Keratinocyte (primary cell): ENCODE data around the gene CCSER1. TPM values are rescaled to one million over a fixed set of nuclear protein-coding genes. Genes with fewer than 3 reads are reported as not detected.

Experiments used
- DNase-seq: peaks from one replicate; pipeline ENCODE4 v3.0.0-alpha.2; 2011; ENCODE audit warnings: low read depth, missing footprints, low spot score
- FAIRE-seq: peaks from 2 replicates; lab custom pipeline; 2011; peaks lifted over from hg19 to GRCh38; lab: Jason Lieb, UNC
- H2AFZ ChIP-seq: 2 replicates; pipeline ENCODE4 v1.6.0; 2012; ENCODE audit warnings: low read length, control low read depth, inconsistent platforms; ENCODE audit not compliant: control insufficient read depth
- H3K27ac ChIP-seq: 2 replicates; pipeline ENCODE4 v1.5.1; 2011; ENCODE audit warnings: low read length; ENCODE audit not compliant: control insufficient read depth, insufficient read depth
- H3K27me3 ChIP-seq: 3 replicates; pipeline ENCODE4 v1.6.0; 2011; ENCODE audit warnings: low read length; ENCODE audit not compliant: control insufficient read depth, insufficient read depth; ENCODE audit errors: extremely low read depth
- H3K36me3 ChIP-seq, 2 experiments: 2 replicates in 1 of 2; 3 replicates in 1 of 2; pipeline ENCODE4 v1.5.1; 2011; ENCODE audit warnings: low read length in 2 of 2, mild to moderate bottlenecking in 1 of 2; ENCODE audit not compliant: control insufficient read depth in 2 of 2, insufficient read depth in 2 of 2; ENCODE audit errors: extremely low read depth in 1 of 2
- H3K4me1 ChIP-seq: 3 replicates; pipeline ENCODE4 v1.5.1; 2011; ENCODE audit warnings: low read length; ENCODE audit not compliant: control insufficient read depth, insufficient read depth; ENCODE audit errors: extremely low read depth
- H3K4me2 ChIP-seq: 3 replicates; pipeline ENCODE4 v1.6.0; 2011; ENCODE audit warnings: low read depth, low read length; ENCODE audit not compliant: control insufficient read depth, insufficient read depth; ENCODE audit errors: extremely low read depth
- H3K4me3 ChIP-seq, 3 experiments: fragments of 200-600 bp in 1 of 3; sonication (generic) in 1 of 3; 2 replicates in 2 of 3; 3 replicates in 1 of 3; pipeline ENCODE4 v1.5.1; 2011 to 2016; ENCODE audit warnings: low read length in 3 of 3, mild to moderate bottlenecking in 3 of 3, control low read depth in 2 of 3, inconsistent platforms in 1 of 3, low read depth in 1 of 3, mixed read lengths in 1 of 3, mixed run types in 1 of 3, moderate library complexity in 1 of 3; ENCODE audit not compliant: control insufficient read depth in 2 of 3, insufficient read depth in 2 of 3; ENCODE audit errors: extremely low read depth in 1 of 3
- H3K79me2 ChIP-seq: 2 replicates; pipeline ENCODE4 v1.6.0; 2012; ENCODE audit warnings: low read length; ENCODE audit not compliant: control insufficient read depth, insufficient read depth
- H3K9ac ChIP-seq: 3 replicates; pipeline ENCODE4 v1.6.0; 2011; ENCODE audit warnings: low read length; ENCODE audit not compliant: control insufficient read depth, insufficient read depth; ENCODE audit errors: extremely low read depth
- H3K9me1 ChIP-seq: 3 replicates; pipeline ENCODE4 v1.6.0; 2011; ENCODE audit warnings: low read length; ENCODE audit not compliant: control insufficient read depth, insufficient read depth; ENCODE audit errors: extremely low read depth
- H3K9me3 ChIP-seq: 2 replicates; pipeline ENCODE4 v1.5.1; 2012; ENCODE audit warnings: low read depth, low read length; ENCODE audit not compliant: control insufficient read depth
- H4K20me1 ChIP-seq: 3 replicates; pipeline ENCODE4 v1.6.0; 2011; ENCODE audit warnings: low read length; ENCODE audit not compliant: control insufficient read depth, insufficient read depth; ENCODE audit errors: extremely low read depth
- EZH2 ChIP-seq: IDR thresholded peaks from one replicate; pipeline ENCODE4 v1.6.1; 2012; ENCODE audit warnings: inconsistent platforms, mild to moderate bottlenecking, low read length, moderate library complexity
- dilution Hi-C: fragments of 300-500 bp; cut with MboI; formaldehyde crosslinking; loops from one replicate; pipeline ENCODE4 v1.7.0; 2020; ENCODE audit warnings: low sequenced_read_pairs; ENCODE audit not compliant: extremely low pct_ligation_motif_present
- polyA plus RNA-seq, 5 experiments: library from polyadenylated mRNA; depleted of rRNA in 3 of 5; stranded (reverse) in 3 of 5; stranded (forward) in 1 of 5; unstranded in 1 of 5; fragments of >200 nt; gene quantifications; 1 replicate in 1 of 5; 2 replicates in 3 of 5; 3 replicates in 1 of 5; pipeline versions ENCODE4 v1.2.1 to v1.2.3, GENCODE V29; 2011 to 2012; ENCODE audit warnings: missing spikeins in 2 of 5, low read depth in 1 of 5, low replicate concordance in 1 of 5
- TF ChIP-seq, protein P1 (sequence below), 3 experiments: IDR thresholded peaks in 1 of 3; conservative IDR thresholded peaks in 1 of 3; optimal IDR thresholded peaks in 1 of 3; 2 replicates in 2 of 3; 3 replicates in 1 of 3; pipeline versions ENCODE3 to v1.5.1; 2011; ENCODE audit warnings: low read length in 3 of 3, mild to moderate bottlenecking in 3 of 3, moderate library complexity in 2 of 3, control low read depth in 1 of 3, inconsistent platforms in 1 of 3; ENCODE audit not compliant: insufficient read depth in 2 of 3; ENCODE audit errors: extremely low read depth in 1 of 3

Gene CCSER1
- polyA plus RNA-seq, 1 donor (not counting 4 experiments of a cell fraction or from before 2014, with no cell fraction given): 1.2 TPM

DNA sequence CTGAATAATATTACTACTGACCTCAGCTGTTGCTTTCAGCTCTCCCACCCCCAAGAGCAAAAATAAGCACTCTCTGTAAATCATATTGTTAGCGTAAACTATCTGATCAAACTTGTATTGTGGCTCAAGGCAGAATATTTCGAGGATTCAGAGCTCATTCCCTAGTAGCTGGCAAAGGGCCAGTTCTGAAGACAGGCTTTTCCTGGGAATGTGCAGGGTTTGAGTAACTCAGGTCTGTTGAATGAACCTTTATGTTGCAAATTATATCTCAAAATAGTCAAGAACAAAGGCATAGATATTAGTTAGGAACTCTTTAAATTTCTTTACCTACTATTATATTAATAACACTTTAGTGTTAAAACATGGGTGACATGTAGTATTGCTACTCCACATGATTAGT lies 454.9 kb downstream of the CCSER1 start:
- no peak overlapping the region for H3K4me2 ChIP-seq

DNA sequence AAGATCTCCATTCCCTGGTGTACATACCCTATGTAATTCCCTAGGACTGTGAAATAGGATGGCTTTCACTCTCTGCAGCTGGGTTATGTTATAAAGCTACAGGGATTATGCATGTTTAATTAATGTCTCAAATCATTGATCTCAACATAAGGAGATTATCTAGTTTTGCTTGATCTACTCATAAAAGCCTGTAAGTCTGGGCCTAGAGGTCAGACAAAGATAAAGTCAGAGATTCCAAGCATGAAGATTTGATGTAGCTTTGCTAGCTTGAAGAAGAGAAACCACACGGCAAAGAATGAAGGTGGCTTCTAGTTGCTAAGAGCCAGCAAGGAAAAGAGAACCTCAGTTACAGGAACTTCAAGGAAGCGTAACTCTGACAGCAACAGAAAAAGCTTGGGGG lies 456.9 kb downstream of the CCSER1 start:
- H3K27ac ChIP-seq: no peak overlapping the region
- dilution Hi-C loops: no loop called here
- no peaks in the 10 kb centered on the region for H3K27me3 ChIP-seq
- H3K9me3 ChIP-seq: no peaks in the 10 kb centered on the region
- no peak for DNase-seq
- H3K4me2 ChIP-seq: no peak overlapping the region
- no peaks in the 10 kb centered on the region for H3K79me2 ChIP-seq
- no peaks in the 10 kb centered on the region for H3K9me1 ChIP-seq
- H3K4me1 ChIP-seq: no peaks in the 10 kb centered on the region
- no peak overlapping the region for H2AFZ ChIP-seq
- H3K36me3 ChIP-seq: no peaks in the 10 kb centered on the region
- peak; percentile 32 for FAIRE-seq
- no peak overlapping the region for H3K4me3 ChIP-seq
- no peak overlapping the region for H3K9ac ChIP-seq
- TF ChIP-seq, protein P1, sequence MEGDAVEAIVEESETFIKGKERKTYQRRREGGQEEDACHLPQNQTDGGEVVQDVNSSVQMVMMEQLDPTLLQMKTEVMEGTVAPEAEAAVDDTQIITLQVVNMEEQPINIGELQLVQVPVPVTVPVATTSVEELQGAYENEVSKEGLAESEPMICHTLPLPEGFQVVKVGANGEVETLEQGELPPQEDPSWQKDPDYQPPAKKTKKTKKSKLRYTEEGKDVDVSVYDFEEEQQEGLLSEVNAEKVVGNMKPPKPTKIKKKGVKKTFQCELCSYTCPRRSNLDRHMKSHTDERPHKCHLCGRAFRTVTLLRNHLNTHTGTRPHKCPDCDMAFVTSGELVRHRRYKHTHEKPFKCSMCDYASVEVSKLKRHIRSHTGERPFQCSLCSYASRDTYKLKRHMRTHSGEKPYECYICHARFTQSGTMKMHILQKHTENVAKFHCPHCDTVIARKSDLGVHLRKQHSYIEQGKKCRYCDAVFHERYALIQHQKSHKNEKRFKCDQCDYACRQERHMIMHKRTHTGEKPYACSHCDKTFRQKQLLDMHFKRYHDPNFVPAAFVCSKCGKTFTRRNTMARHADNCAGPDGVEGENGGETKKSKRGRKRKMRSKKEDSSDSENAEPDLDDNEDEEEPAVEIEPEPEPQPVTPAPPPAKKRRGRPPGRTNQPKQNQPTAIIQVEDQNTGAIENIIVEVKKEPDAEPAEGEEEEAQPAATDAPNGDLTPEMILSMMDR (optimal IDR thresholded peaks at IDR 0.05 in 1 of 3, IDR thresholded peaks at IDR 0.05 in 1 of 3, conservative IDR thresholded peaks at IDR 0.05 in 1 of 3; ENCODE audit: extremely low read depth in 1 of 3, insufficient read depth in 2 of 3, low read length in 3 of 3): no peak
- TF ChIP-seq EZH2: no peak
- H4K20me1 ChIP-seq: no peaks in the 10 kb centered on the region

More for the DNA sequence above, 454.9 kb downstream of the CCSER1 start:
- Histone ChIP-seq H3K79me2 (no peaks in the 10 kb centered on the region), H3K9ac (no peak overlapping the region), H4K20me1 (no peaks in the 10 kb centered on the region), H3K27ac (no peak overlapping the region), H3K4me1 (no peaks in the 10 kb centered on the region), H3K9me1 (no peaks in the 10 kb centered on the region), H3K36me3 (no peaks in the 10 kb centered on the region), H2AFZ (no peak overlapping the region), H3K27me3 (no peaks in the 10 kb centered on the region), H3K9me3 (no peaks in the 10 kb centered on the region), H3K4me3 (no peak overlapping the region)
- DNase-seq (no peak), FAIRE-seq (no peak)
- TF ChIP-seq, protein P1 (optimal IDR thresholded peaks at IDR 0.05 in 1 of 3, IDR thresholded peaks at IDR 0.05 in 1 of 3, conservative IDR thresholded peaks at IDR 0.05 in 1 of 3; ENCODE audit: extremely low read depth in 1 of 3, insufficient read depth in 2 of 3, low read length in 3 of 3): no peak
- TF ChIP-seq EZH2: no peak
- dilution Hi-C loops: no loop called here
